Measurements from ENCODE around the gene PLEKHA7. TPM values are rescaled to one million over a fixed set of nuclear protein-coding genes. Genes with fewer than 3 reads are reported as not detected.

The PLEKHA7 gene
- total RNA-seq, 1 donor from 2014 or later = 15.6 TPM

DNA sequence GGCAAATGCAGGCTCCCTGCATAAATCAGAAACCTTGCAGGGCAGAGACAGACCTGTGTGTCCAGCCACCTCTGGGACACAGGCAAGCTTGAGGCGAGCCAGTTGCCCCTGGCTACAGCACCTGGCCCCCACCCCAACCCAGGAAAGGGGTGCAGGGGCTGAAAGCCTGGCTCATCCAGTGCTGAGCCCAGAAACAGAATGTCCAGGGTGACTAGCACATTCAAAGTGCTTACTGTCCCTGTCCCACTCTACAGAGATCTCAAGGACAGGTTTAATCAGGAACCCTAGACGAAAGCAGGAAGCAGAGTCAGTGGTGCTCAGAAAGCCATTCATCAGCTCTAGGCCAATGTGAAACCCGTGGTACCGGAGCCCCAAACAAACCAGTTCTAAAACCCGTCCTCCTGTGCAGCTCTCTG, 31.9 kb downstream of the PLEKHA7 start:
- no peaks in the 10 kb centered on the region for H3K36me3 Mint-ChIP-seq (ENCODE audit: unreplicated experiment)
- H3K27me3 Mint-ChIP-seq (ENCODE audit: unreplicated experiment) = no peaks in the 10 kb centered on the region
- H3K27ac Mint-ChIP-seq (ENCODE audit: unreplicated experiment) = peak overlapping the region; percentile 96
- no peaks in the 10 kb centered on the region for H3K9me3 Mint-ChIP-seq (ENCODE audit: unreplicated experiment)
- no peak for TF ChIP-seq CTCF (IDR thresholded peaks at IDR 0.05)
- H3K4me3 Mint-ChIP-seq (ENCODE audit: unreplicated experiment) = no peak overlapping the region
- no peak for DNase-seq (ENCODE audit: extremely low spot score, unreplicated experiment)
- peaks cover 76% of the 10 kb centered on the region for H3K4me1 Mint-ChIP-seq (ENCODE audit: unreplicated experiment)

DNA sequence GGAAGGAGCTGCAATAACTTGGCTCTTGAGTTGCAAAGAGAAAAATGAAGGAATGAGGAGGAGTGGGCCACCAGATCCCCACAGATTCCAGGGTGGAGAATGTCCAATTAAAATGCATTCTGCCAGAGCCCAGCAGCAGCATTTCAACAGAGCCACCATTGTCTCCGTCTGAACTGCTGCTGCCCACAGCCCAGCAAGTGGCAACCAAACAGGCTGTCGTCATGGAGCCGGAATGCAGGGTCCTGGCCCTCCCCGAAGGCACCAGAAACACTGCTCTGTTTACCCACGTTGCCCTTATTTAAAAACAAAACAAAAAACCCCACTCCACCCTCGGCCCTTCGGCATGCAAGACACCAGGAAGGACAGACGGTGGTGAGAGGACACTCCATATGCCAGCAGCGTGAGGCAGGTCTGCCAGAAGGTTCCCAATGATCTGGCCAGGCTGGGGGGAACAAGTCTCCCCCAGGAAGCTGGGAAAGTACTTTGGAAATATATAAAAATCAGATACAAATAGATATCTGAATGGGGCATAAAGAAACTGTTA, 32.5 kb downstream of the PLEKHA7 start:
- H3K4me3 Mint-ChIP-seq (ENCODE audit: unreplicated experiment) = peak overlapping the region; percentile 12
- peak overlapping the region; percentile 96 for H3K27ac Mint-ChIP-seq (ENCODE audit: unreplicated experiment)
- no peaks in the 10 kb centered on the region for H3K9me3 Mint-ChIP-seq (ENCODE audit: unreplicated experiment)
- peak; percentile 95 for DNase-seq (ENCODE audit: extremely low spot score, unreplicated experiment)
- TF ChIP-seq CTCF (IDR thresholded peaks at IDR 0.05) = no peak
- H3K27me3 Mint-ChIP-seq (ENCODE audit: unreplicated experiment) = no peaks in the 10 kb centered on the region
- H3K4me1 Mint-ChIP-seq (ENCODE audit: unreplicated experiment) = peaks cover 76% of the 10 kb centered on the region
- H3K36me3 Mint-ChIP-seq (ENCODE audit: unreplicated experiment) = no peaks in the 10 kb centered on the region

DNA sequence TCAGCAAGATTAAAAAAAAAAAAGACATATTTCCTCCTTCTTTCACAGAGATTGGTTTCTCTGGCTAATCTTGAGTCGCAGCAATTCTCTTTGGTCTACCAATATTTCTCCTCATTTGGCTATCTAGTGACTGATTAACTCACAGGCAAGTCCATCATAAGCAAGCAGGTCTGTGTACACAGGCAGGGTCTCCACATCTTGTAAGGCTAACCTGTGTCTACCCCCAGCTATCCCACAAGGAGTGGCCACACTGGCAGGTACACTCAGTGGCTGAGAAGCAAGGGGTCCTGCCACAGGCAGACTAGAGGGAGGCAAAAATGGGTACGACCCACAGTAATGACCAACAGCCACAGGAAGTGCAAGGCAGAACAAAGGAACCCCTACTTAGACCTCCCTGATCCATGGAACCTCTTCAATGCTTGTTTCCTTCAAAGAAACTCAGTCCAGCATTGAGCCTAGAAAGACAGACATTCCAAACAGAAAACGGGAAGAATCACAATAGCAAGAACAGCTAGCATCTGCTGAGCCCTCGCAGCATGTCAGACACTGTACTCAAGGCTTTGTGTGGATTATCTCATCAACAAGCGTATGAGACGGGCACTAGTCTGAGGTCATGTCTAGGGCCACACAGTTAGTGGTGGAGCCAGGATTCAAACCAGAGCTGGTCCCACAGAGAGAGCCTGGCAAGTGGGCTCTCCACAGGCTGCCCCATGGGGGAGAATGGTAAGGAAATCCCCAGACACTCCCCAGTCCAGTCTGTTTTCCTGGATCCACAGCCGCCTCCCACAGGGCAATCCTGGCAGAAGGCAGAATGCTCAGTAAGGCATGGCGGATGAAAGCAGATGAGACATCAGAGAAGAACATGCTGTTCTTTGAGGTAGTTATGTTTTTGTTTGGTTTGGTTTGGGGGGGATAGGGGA, 34.3 kb downstream of the PLEKHA7 start:
- no peaks in the 10 kb centered on the region for H3K36me3 Mint-ChIP-seq (ENCODE audit: unreplicated experiment)
- DNase-seq (ENCODE audit: extremely low spot score, unreplicated experiment) = no peak
- H3K4me3 Mint-ChIP-seq (ENCODE audit: unreplicated experiment) = no peak overlapping the region
- H3K27ac Mint-ChIP-seq (ENCODE audit: unreplicated experiment) = peak overlapping the region; percentile 96
- no peak for TF ChIP-seq CTCF (IDR thresholded peaks at IDR 0.05)
- H3K4me1 Mint-ChIP-seq (ENCODE audit: unreplicated experiment) = peaks cover 65% of the 10 kb centered on the region
- H3K9me3 Mint-ChIP-seq (ENCODE audit: unreplicated experiment) = no peaks in the 10 kb centered on the region
- H3K27me3 Mint-ChIP-seq (ENCODE audit: unreplicated experiment) = no peaks in the 10 kb centered on the region

- no peak for DNase-seq (ENCODE audit: extremely low spot score, unreplicated experiment)
- peaks cover 54% of the 10 kb centered on the region for H3K4me1 Mint-ChIP-seq (ENCODE audit: unreplicated experiment)
- no peaks in the 10 kb centered on the region for H3K9me3 Mint-ChIP-seq (ENCODE audit: unreplicated experiment)
- H3K27me3 Mint-ChIP-seq (ENCODE audit: unreplicated experiment) = no peaks in the 10 kb centered on the region
- no peak overlapping the region for H3K4me3 Mint-ChIP-seq (ENCODE audit: unreplicated experiment)
- peaks cover 3% of the 10 kb centered on the region for H3K36me3 Mint-ChIP-seq (ENCODE audit: unreplicated experiment)
- no peak overlapping the region for H3K27ac Mint-ChIP-seq (ENCODE audit: unreplicated experiment)
- no peak for TF ChIP-seq CTCF (IDR thresholded peaks at IDR 0.05)
Observed at GRCh38 chr11:16977994-16978315, 36.3 kb downstream of the PLEKHA7 start.
